Measurements from ENCODE around the gene TASOR.
"Not testable (repeated sequence)": the region's sequence is repeated elsewhere in the genome, so short reads cannot be mapped to it uniquely, and the experiment has no call there.

The TASOR gene

GRCh38 chr3:56683122-56683817 is at the start of gene TASOR:
TASOR (minus strand) TSS chr3:56683265; CDS start chr3:56683006, 259 bp downstream.
- H3K4me3 ChIP-seq (replicated peaks; ENCODE audit: low read depth, low read length), result peak within 1 kb of the TSS; percentile 80
- TF ChIP-seq CTCF (IDR thresholded peaks at IDR 0.05; ENCODE audit: low read length, missing control alignments), result no peak
- peak; percentile 81 for DNase-seq (ENCODE audit: low read depth)

- no peak for TF ChIP-seq CTCF (IDR thresholded peaks at IDR 0.05; ENCODE audit: low read length, missing control alignments)
- no peak for DNase-seq (ENCODE audit: low read depth)
- no peak overlapping the region for H3K4me3 ChIP-seq (replicated peaks; ENCODE audit: low read depth, low read length)
These were observed 49.0 kb upstream of the TASOR start for GRCh38 chr3:56732109-56732508.

GRCh38 chr3:56725175-56725574 is 42.1 kb upstream of the TASOR start:
- TF ChIP-seq CTCF (IDR thresholded peaks at IDR 0.05; ENCODE audit: low read length, missing control alignments), result no peak
- H3K4me3 ChIP-seq (replicated peaks; ENCODE audit: low read depth, low read length), result no peak overlapping the region
- no peak for DNase-seq (ENCODE audit: low read depth)

GRCh38 chr3:56724676-56725075 is 41.6 kb upstream of the TASOR start:
- H3K4me3 ChIP-seq (replicated peaks; ENCODE audit: low read depth, low read length), result no peak overlapping the region
- TF ChIP-seq CTCF (IDR thresholded peaks at IDR 0.05; ENCODE audit: low read length, missing control alignments), result no peak

GRCh38 chr3:56720849-56721248 is 37.8 kb upstream of the TASOR start:
- H3K4me3 ChIP-seq (replicated peaks; ENCODE audit: low read depth, low read length), result no peak overlapping the region
- TF ChIP-seq CTCF (IDR thresholded peaks at IDR 0.05; ENCODE audit: low read length, missing control alignments), result no peak
- DNase-seq (ENCODE audit: low read depth), result no peak

More at GRCh38 chr3:56724676-56725075, 41.6 kb upstream of the TASOR start:
- no peak for DNase-seq (ENCODE audit: low read depth)

- H3K4me3 ChIP-seq (replicated peaks; ENCODE audit: low read depth, low read length); DNase-seq (ENCODE audit: low read depth): not testable (repeated sequence)
These were observed 35.7 kb upstream of the TASOR start for GRCh38 chr3:56718809-56719208.

GRCh38 chr3:56711344-56711743 is 28.3 kb upstream of the TASOR start:
- no peak for DNase-seq (ENCODE audit: low read depth)
- no peak overlapping the region for H3K4me3 ChIP-seq (replicated peaks; ENCODE audit: low read depth, low read length)
- no peak for TF ChIP-seq CTCF (IDR thresholded peaks at IDR 0.05; ENCODE audit: low read length, missing control alignments)

- not testable (repeated sequence) for H3K4me3 ChIP-seq (replicated peaks; ENCODE audit: low read depth, low read length)
- DNase-seq (ENCODE audit: low read depth), result peak; percentile 6
These were observed 24.3 kb upstream of the TASOR start for GRCh38 chr3:56707412-56707811.
